ENCODE results near the gene DAP. TPM values are rescaled to one million over a fixed set of nuclear protein-coding genes. Genes with fewer than 3 reads are reported as not detected.

Gene DAP
- total RNA-seq, 1 donor from 2014 or later, result 71.1 TPM

GRCh38 chr5:10695055-10695649, 65.9 kb downstream of the DAP start:
- no peak for DNase-seq (ENCODE audit: low spot score)

- no peak for DNase-seq (ENCODE audit: low spot score)
Observed at GRCh38 chr5:10691826-10692785, 68.9 kb downstream of the DAP start.

- no peak for DNase-seq (ENCODE audit: low spot score)
Observed at GRCh38 chr5:10690460-10691440, 70.3 kb downstream of the DAP start.

GRCh38 chr5:10689391-10690081, 71.5 kb downstream of the DAP start:
- no peak for DNase-seq (ENCODE audit: low spot score)

GRCh38 chr5:10688651-10689171, 72.3 kb downstream of the DAP start:
- no peak for DNase-seq (ENCODE audit: low spot score)

GRCh38 chr5:10686890-10687289, 74.1 kb downstream of the DAP start:
- DNase-seq (ENCODE audit: low spot score), result no peak

- DNase-seq (ENCODE audit: low spot score), result no peak
Observed at GRCh38 chr5:10685115-10685521, 75.9 kb downstream of the DAP start.

- DNase-seq (ENCODE audit: low spot score), result no peak
Observed at GRCh38 chr5:10684303-10685086, 76.5 kb downstream of the DAP start.

- no peak for DNase-seq (ENCODE audit: low spot score)
Observed at GRCh38 chr5:10682801-10683525, 78.1 kb downstream of the DAP start.

GRCh38 chr5:10681731-10682679, 79.0 kb downstream of the DAP start:
- no peak for DNase-seq (ENCODE audit: low spot score)

GRCh38 chr5:10680876-10681481, 80.1 kb downstream of the DAP start:
- no peak for DNase-seq (ENCODE audit: low spot score)

GRCh38 chr5:10679336-10679988, 81.6 kb downstream of the DAP start:
- DNase-seq (ENCODE audit: low spot score), result no peak

GRCh38 chr5:10678244-10678643, 82.8 kb downstream of the DAP start:
- DNase-seq (ENCODE audit: low spot score), result no peak

GRCh38 chr5:10677533-10677932, 83.5 kb downstream of the DAP start:
- DNase-seq (ENCODE audit: low spot score), result peak; percentile 55

GRCh38 chr5:10676946-10677345, 84.1 kb downstream of the DAP start:
- peak; percentile 57 for DNase-seq (ENCODE audit: low spot score)

- DNase-seq (ENCODE audit: low spot score), result peak; percentile 53
Observed at GRCh38 chr5:10676224-10676623, 84.8 kb downstream of the DAP start.

GRCh38 chr5:10675177-10675700, 85.8 kb downstream of the DAP start:
- peak; percentile 71 for DNase-seq (ENCODE audit: low spot score)

All from mesenteric fat pad (tissue), 1 donor.